DMS 273 (cell line): ENCODE measurements around the gene RABGGTA.
"Not testable (repeated sequence)": the region's sequence is repeated elsewhere in the genome, so short reads cannot be mapped to it uniquely, and the experiment has no call there.

Experiments
- DNase-seq: peaks from one replicate; lab custom pipeline; 2025; ENCODE audit not compliant: unreplicated experiment; lab: John Stamatoyannopoulos, UW

Gene RABGGTA

DNA sequence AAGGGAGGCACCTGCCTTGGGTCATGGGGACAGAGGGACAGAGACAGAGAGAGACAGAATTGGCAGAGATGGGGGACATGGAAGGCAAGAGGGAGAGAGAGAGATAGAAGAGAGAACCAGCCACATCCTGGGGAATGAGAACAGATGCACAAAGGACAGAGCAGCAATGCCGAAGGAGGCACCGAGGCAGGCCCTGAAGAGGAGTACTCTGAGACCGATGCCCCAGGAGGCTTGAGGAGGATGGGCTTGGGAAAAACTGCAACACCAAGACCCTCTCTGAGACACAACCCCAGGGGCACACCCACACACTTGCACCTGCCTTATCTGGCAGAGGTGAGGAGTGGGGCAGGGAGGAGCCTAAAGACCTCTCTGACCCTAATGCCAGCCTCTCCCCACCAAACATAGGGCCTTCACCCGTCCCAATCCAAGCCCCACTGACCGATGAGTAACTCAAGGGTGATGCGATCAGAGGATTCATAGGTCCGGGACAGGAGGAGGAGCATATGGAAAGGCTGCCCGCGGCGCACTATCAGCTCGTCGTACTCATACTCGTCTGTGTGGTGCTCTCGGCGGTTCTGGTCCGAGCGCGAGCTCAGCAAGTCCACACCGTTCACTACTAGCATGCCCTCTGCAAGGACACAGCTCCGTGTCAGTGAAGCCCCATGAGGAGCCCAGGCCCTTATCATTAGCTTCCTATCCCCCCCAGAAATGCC is 10.0 kb downstream of the RABGGTA start:
- DNase-seq = no peak

DNA sequence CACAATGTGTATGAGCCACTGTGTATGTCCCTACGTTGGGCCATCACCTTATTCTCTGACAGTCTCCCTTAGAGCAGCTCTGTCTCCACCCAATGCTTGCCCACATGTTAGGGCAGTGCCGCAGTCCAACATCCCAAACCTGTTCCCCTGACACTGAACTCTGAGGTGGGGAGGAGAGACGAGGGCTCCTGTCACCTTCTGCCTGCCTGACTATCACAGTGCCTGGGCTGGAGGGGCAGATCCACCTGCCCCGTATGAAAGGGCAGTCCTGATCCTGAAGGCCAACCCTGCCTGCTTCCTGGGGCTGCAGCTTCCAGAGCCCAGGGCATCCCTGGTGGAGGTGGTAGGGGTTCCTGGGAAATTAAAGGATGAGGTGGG is 10.6 kb downstream of the RABGGTA start:
- DNase-seq = no peak

DNA sequence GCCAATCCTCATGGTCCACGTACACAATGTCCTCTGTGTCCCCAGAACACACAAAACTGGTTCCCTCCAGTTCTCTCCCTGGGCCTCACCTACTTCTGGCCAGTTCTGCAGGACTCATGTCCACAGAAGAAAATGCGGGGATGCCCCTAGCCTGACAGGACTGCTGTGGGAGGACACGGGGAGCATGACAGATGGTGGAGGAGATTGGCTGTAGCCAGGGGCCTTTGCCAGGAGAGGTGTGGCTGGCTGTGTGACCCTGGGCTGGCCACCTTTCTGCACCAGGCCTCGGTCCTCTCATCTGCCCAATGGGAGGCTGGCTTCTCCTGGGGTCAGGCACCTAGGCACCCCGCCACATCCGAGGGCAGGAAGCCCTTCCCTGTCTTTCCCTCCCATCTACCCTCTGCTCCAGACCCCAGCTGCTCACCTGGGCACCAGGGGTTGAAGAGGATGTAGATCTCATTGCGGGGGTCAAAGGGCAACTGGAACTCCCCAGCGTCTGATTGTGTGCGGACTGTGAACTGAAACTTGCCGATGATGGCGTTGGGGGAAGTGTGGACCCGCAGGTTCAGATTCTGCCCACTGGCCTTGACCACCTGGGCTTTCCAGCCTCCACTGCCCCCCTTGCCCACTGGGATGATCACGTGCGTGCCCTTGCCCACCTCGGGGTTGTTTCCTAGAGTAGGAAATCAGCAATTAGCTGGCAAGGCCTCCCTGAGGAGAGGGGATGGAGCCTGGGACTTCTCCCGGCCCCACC is 11.2 kb downstream of the RABGGTA start:
- DNase-seq = no peak

DNA sequence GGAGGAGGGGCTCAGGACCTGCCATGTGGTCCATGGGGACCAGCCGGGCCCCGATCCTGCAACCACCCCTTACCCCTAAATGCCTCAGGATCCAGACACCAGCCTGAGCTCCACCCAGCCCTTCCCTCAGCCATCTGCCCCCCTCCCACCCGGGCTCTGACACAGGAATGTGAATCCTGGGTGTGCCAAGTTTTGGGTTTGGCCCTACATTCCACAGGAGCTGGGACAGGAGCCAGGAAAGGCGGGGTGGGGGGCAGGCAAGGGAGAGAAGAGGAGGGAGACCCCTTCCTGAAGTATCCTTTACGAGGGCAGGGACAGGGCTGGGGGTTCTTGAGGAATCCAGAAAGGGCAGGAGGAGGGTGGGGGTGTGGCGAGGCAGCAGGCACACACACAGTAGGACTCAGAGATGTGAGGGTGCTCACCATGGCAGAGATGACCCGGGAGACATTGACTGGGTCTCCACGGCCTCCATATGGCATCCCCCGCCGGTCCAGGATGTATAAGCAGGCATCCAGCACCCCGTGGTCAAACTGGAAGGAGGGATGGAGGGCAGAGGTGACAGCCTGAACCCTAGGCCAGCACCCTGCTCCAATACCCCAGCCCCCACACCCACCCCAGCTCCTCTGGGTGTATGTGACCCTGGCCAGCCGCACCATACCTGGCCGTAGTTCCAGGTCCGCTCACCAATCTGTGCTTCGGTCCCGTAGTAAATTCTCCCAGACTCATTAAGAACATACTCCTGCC is 11.9 kb downstream of the RABGGTA start:
- no peak for DNase-seq

DNA sequence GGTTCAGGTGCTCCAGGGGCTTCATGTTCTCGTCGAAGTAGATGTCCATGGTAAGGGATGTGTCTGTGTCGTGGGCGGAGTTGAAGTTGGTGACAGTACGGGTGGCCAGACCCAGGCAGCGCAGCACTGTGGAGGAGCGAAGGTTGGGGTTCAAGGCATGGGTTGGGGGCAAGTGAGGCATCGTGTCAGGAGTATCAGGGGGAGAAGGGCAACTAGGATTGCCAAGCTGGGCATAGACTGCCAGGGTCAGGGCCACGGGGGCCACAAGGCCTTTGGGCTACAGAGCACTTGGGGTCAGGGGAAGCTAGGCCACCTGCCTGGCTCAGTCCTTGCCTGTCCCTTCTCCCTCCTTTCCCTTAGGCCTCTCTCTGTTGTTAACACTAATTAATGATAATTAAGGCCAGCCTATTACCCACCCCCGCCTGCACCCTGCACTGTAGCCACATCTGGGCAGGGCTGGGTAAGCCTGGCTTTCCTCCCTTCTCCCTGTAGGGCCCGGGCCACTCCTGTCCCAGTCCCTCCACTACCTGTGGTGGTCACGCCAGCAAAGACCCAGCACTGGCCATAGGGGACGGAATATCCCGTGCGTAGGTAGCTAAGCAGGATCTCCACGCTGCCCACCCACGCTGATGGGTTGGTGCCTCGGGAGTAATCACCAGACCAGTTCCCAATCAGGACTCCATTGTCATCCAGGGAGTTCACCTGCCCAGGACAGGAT is 12.7 kb downstream of the RABGGTA start:
- DNase-seq = no peak

DNA sequence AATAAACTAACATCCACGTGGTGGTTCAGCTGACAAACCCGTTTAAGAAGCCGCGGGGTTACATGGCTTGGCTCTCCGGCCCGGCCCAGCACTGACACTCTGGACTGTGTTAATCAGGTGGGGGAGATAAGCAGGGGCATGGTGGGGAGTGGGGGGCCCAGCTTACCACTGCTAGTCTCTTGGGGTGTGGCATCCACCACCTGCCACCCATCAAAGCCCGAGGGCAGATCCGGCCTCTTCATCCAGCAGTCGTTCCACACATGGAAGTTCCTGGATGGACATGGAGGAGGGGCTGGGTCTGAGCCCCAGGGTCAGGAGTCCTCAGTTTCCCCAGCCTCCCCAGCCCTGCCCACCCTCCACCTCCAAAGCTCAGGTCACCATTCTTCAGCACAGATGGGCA is 13.3 kb downstream of the RABGGTA start:
- DNase-seq = no peak

DNA sequence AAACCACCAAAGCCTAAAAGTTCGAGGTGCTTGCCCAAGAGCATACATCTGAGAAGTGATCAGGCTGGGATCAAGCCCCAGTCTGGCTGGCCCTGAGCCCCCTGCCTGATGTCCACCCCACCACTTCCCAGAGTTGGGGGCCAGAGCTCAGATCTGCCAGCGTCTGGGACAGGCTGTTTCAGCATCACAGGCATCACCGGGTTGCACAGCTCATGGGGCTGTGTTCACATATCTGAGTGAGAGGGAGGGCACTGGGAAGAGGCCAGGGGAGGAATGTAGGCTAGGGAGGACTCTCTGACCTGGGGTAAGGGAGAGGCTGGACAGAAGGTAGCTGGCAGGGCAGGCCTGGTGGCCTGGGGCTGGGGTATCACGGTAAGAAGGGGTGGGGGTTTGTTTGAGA is 14.4 kb downstream of the RABGGTA start:
- no peak for DNase-seq

DNA sequence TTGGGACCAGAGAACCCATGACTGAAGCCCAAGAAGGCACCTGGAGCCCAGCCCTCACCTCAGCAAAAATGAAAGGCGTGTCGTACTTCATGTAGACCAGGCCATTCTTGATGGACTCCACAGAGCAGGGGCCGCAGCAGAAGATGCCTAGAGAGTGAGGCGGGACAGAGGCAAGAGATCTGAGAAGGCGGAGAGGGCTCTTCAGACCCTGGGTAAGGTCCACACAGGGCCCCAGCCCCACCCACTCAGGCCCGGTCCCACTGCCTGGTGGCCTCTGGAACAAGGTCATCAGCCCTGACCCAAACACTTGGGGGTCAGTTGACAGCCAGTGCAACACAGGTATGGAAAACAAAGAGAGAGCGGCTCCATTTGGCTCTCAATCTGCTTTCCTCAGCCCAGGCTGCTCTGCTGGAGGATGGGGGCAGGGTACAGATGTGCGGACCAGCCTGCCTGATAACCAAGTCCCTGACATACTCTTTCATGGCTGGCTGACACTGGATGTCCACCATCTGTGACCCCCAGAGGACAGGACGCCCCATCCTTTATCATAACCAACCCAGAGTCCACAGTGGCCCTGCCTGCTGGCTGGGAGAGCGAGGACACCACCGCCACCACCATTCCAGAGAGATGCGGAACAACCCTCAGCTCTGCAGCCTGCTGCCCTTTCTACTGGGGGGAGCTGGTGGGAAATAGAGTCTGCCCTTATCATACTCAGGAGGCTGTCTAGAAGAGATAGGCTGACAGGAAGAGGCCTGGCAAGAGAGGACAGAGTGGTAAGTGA is 15.3 kb downstream of the RABGGTA start:
- DNase-seq = no peak

DNA sequence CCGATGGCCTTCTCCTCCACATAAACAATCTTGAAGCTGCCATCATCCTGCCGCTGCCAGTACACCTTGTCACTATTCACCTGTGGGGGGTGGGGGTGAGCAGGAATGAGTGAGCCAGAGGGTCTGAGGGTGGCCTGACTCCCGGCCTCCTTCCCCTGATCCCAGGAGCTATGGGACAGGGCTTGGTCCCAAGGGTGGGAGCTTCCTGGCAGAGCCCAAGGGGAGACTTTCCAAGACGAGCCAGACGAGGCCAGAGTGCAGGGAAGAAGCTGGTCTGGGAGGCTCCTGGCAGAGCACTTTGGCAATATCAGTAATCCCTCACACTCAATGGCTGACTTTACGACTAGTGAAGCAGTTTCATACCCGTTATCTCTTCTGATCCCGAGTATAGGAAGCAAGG is 16.0 kb downstream of the RABGGTA start:
- DNase-seq = no peak

DNA sequence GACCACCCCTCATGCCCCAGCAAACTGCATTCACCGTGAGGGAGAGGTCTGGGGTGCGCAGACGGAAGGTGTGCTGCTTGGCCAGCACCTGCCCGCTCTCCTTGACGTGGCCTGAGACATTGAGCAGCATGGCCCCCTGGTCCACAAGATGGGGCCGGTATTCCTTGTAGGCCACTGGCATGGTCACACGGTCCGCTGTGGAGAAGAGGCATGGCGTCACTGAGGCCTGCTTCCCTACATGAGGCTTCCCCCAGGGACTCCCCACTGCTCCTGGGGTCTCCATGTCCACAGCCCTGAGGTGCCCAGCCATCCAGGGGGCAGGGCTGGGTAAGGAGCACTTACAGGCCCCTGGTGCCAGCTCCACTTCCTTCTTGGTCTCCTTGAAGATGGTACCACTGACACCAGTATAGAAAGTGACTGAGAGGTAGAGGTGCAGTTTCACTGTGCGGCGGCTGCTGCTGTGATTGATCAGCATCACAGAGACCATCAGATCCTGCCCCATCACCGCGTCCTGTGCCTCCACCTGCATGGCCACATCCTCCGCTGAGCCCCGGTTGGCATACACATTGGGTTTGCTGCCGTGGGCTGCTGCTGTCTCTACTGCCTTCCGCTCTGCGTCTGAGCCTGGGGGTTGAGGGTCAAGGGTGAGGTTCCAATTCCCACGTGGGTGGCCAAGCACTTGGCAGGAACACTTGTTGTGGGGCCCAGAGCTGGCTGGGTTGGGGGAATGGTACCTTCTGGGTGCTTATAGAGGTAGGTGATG is 16.6 kb downstream of the RABGGTA start:
- no peak for DNase-seq

DNA sequence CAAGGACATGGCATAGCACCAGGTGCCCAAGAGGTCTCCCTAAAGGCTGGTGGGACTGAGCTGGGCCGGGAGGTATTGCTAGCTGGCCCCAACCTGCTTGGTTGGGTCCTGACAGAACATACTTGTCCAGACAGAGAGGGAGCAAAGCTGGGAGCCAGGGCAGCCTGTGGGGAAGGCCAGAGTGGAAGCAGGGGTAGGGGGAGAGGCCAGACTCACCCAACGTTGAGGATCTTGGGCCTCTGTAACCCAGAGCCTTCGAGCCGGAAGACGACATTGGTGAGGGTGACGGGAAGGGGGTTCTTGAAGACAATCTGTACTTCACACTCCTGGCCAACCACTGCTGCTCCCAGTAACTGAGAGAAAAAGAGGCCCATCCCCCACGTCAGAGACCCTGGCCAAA is 17.5 kb downstream of the RABGGTA start:
- no peak for DNase-seq

DNA sequence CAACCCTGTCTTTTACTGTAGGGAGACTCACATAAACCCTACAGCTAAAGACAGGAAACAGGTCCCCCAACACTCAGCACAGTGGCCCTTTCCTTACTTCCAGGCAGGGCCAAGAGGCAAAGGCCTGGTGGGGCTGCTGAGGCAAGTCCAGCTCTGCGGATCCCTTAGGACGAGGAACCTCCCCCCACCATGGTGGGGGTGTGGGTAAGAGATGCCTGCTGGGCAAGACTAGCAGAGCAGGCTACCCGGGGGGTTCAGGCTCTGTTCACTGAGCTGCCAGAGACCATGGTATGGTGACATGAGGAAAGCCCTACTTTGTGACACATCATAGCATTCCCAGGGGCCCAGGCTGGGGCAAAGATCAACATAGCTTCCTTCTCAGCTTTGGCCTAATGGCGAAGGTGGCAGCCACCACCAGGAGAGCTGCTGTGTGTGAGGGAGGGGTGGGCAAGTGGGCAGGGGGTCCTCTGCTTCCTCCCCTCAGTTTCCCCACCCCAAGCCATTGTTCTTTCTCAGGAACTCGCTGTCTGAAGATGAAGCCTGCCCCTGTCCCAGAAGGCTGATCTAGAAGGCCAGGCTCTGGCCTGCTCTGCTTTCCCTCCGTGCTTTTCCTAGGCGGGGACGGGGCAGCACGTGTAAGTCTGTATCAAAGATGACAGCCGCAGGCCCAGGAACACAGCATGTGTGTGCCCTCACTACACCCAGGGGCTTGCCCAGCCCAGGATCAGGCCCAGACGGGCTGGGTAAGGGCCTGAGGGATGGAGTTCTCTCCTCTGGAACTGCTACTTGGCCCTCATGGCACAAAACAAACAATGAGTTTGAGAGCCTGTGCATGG is 18.9 kb downstream of the RABGGTA start:
- DNase-seq = no peak

DNA sequence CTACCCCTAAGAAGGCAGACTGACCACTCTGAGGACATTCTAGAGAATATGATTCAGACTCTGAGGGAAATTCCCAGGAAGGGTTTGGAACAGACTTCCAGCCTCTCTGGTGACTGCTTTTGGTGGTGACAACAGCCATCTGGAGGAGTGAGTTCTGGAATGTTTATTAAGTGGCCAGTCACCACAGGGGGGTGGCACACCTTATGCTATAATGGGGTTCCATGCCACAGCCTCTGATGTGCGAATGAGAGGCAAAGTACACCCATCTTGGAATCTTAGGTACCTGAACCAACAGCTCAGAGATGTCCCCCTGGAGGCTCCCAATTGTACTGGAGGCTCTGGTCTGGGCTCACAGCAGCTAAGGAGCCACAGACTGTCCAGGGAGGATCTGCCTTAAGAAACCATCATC is 19.5 kb downstream of the RABGGTA start:
- no peak for DNase-seq

DNA sequence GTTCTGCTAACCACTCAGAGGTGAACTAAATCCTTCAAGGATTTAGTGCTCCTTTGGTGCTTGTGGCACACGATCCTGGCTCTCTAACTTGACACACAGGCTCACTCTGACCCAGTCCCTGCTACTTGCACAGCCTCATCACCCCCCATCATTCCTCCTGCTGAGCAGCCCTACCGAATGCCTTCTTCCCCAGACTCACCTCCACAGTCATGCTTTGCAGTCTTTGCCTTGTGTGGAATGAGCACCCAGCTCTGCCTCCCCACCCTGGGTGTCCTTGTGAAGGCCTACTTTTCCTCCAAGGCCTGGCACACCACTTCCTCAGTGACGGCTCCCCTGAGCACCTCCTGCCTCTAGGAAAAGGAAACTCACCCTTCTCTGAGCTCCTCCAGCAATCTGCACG is 21.0 kb downstream of the RABGGTA start:
- no peak for DNase-seq

DNA sequence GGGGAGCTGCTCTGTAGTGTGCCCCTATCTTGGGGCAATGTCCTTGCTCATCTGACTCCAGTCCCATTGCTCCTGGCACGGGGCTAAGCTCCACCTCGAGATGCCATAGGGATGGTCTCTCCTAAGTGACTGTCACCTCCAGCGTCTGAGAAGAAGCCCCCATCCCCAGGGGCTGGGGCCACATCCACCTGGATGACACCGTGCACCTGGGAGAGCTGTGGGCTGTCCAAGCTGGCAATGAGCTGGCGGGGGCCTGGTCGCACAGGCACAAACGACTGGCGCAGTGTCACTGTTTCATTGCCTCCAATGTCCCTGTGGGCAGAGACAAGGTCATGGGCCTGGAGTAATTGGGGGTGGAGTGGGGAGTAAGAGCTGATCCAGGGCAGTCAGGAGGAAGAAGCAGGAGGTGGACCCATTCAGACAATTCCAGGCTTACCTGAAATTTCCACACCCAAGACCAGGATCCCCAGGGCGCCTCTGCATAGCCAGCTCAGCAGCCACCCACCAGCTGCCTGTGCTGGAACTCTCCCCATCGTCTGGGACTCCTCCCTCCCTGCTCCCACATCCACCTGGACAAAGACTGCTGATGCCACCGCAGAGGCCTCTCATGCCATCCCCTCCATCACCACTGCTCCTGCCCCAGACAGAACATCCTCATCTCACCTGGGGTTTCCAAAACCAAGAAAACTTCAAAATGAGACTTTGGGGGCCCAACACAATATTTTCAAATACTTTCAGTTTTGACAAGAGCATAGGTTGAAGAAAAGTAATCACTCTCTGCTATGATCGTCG is 22.0 kb downstream of the RABGGTA start:
- DNase-seq = no peak

DNA sequence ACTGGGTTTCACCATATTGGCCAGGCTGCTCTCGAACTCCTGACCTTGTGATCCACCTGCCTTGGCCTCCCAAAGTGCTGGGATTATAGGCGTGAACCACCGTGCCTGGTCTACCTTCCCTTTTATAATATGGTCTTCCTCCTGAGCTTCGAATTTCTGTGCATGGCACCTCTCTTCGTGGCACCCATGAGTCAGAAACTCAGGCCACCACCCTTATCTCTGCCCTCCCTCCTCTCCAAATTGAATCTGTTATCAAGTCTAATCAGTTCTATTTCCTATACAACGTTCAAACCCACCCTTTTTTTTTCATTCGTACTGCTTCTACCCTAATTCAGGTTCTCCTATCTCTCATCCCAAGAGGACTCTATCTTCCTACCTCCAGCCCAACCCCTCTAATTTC is 24.0 kb downstream of the RABGGTA start:
- DNase-seq = no peak

DNA sequence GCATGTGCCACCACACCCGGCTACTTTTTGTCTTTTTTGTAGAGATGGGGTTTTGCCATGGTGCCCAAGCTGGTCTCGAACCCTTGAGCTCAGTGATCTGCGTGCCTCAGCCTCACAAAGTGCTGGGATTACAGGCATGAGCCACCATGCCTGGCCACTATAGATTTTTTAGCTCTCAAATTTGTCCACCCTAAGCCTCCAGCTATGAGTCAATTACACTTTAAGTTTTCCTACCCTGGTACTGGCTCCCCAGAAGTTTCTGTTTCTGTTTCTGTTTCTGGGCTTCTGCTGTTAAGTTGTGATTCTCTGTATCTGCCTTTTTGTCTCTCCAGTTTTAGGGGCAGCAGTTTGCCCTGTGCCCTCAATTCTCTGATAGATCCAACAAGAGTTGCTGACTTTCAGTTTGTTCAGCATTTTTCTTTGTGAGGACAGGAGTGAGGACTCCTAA is 24.6 kb downstream of the RABGGTA start:
- no peak for DNase-seq

DNA sequence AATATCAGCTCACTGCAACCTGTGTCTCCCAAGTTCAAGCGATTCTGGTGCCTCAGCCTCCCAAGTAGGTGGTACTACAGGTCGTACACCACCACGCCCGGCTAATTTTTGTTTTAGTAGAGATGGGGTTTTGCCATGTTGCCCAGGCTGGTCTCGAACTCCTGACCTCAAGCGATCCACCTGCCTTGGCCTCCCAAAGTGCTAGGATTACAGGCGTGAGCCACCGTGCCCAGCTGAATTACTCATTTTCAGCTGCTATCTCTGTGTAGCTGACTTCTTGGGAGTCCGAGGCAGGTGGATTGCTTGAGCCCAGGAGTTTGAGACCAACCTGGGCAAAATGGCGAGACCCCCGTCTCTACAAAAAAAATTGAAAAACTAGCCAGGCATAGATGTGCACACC is 26.0 kb downstream of the RABGGTA start:
- DNase-seq = not testable (repeated sequence)
